ENCODE data around the gene NUMA1. TPM values are rescaled to one million over a fixed set of nuclear protein-coding genes. Genes with fewer than 3 reads are reported as not detected.
A peak's percentile ranks its signal among the peaks of the same experiment; 100 is the strongest.

NUMA1 gene
- total RNA-seq, 3 donors from 2014 or later = 173 to 301 (median 248) TPM

DNA sequence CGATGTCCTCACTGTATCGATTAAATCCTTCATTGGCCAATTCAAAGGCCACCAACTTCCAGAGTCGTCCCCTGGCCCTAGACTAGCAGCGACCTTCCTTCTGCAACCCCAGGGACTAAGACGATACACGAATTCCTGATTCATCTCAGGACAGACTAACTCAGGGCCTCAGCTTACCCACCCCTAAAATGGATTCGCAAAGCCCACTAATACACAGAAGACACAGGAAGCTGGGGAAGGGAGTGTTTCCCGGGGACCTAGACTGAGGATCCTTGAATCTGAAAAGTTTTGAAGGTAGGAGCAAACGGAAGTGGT, 22.2 kb upstream of the NUMA1 start:
- DNase-seq = no peak
- peaks cover 15% of the 10 kb centered on the region for H3K4me1 ChIP-seq (ENCODE audit: low read depth)
- TF ChIP-seq, protein P1, sequence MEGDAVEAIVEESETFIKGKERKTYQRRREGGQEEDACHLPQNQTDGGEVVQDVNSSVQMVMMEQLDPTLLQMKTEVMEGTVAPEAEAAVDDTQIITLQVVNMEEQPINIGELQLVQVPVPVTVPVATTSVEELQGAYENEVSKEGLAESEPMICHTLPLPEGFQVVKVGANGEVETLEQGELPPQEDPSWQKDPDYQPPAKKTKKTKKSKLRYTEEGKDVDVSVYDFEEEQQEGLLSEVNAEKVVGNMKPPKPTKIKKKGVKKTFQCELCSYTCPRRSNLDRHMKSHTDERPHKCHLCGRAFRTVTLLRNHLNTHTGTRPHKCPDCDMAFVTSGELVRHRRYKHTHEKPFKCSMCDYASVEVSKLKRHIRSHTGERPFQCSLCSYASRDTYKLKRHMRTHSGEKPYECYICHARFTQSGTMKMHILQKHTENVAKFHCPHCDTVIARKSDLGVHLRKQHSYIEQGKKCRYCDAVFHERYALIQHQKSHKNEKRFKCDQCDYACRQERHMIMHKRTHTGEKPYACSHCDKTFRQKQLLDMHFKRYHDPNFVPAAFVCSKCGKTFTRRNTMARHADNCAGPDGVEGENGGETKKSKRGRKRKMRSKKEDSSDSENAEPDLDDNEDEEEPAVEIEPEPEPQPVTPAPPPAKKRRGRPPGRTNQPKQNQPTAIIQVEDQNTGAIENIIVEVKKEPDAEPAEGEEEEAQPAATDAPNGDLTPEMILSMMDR (IDR thresholded peaks at IDR 0.05) = no peak

GRCh38 chr11:72102162-72102561, 21.8 kb upstream of the NUMA1 start:
- Histone ChIP-seq H3K4me3 (peak overlapping the region; percentile 88), H3K4me1 (ENCODE audit: low read depth) (peaks cover 15% of the 10 kb centered on the region), H3K9me3 (no peaks in the 10 kb centered on the region), H3K36me3 (ENCODE audit: low read depth) (no peaks in the 10 kb centered on the region)
- DNase-seq (no peak), ATAC-seq (no peak)
- intact Hi-C loops (cut with DNase I, micrococcal nuclease) = no loop called here
- TF ChIP-seq, protein P1 (IDR thresholded peaks at IDR 0.05) = no peak

More for the DNA sequence above, 22.2 kb upstream of the NUMA1 start:
- H3K4me3 ChIP-seq = peak overlapping the region; percentile 88
- no peaks in the 10 kb centered on the region for H3K9me3 ChIP-seq
- intact Hi-C loops (cut with DNase I, micrococcal nuclease) = no loop called here
- no peaks in the 10 kb centered on the region for H3K36me3 ChIP-seq (ENCODE audit: low read depth)
- ATAC-seq = no peak

GRCh38 chr11:72100462-72100861, 20.1 kb upstream of the NUMA1 start:
- DNase-seq (peak in 1 of 3 donors; percentile 47), ATAC-seq (no peak)
- no peaks in the 10 kb centered on the region for H3K9me3 ChIP-seq
- H3K4me3 ChIP-seq = no peak overlapping the region
- H3K36me3 ChIP-seq (ENCODE audit: low read depth) = no peaks in the 10 kb centered on the region
- H3K4me1 ChIP-seq (ENCODE audit: low read depth) = peaks cover 15% of the 10 kb centered on the region
- TF ChIP-seq, protein P1 (IDR thresholded peaks at IDR 0.05) = no peak
- intact Hi-C loops (cut with DNase I, micrococcal nuclease) = no loop called here

GRCh38 chr11:72100009-72100408, 19.7 kb upstream of the NUMA1 start:
- DNase-seq (no peak), ATAC-seq (no peak)
- Histone ChIP-seq H3K9me3 (no peaks in the 10 kb centered on the region), H3K4me3 (no peak overlapping the region), H3K36me3 (ENCODE audit: low read depth) (no peaks in the 10 kb centered on the region), H3K4me1 (ENCODE audit: low read depth) (peaks cover 15% of the 10 kb centered on the region)
- intact Hi-C loops (cut with DNase I, micrococcal nuclease) = no loop called here
- TF ChIP-seq, protein P1 (IDR thresholded peaks at IDR 0.05) = no peak

DNA sequence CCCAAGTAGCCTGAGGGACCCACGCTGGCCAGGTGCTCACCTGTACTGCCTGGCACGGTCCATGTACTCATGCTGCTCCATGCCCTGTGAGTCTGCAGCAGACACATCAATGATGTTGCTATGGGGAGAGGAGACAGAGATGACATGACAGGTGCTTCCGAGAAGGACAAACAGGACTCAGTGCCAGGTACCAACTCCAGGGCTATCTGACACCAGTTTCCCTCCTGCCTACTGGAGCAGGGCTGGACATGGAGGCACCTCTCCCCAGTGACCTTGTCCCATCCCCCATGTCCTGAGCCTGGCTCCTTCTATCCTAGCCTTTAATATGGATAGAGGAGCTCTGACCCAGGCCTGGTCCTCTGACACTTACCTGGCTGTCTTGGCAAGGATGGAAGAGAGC, 18.4 kb upstream of the NUMA1 start:
- DNase-seq = no peak
- intact Hi-C loops (cut with DNase I, micrococcal nuclease) = no loop called here
- ATAC-seq = no peak
- Histone ChIP-seq H3K4me1 (ENCODE audit: low read depth) (peaks cover 13% of the 10 kb centered on the region), H3K36me3 (ENCODE audit: low read depth) (no peaks in the 10 kb centered on the region), H3K9me3 (no peaks in the 10 kb centered on the region), H3K4me3 (no peak overlapping the region)
- TF ChIP-seq, protein P1 (IDR thresholded peaks at IDR 0.05) = no peak

GRCh38 chr11:72091292-72091691, 10.9 kb upstream of the NUMA1 start:
- peak; percentile 98 for ATAC-seq

More at GRCh38 chr11:72091292-72091691, 10.9 kb upstream of the NUMA1 start:
- Histone ChIP-seq H3K4me3 (no peak overlapping the region), H3K9me3 (no peaks in the 10 kb centered on the region), H3K36me3 (ENCODE audit: low read depth) (no peaks in the 10 kb centered on the region), H3K4me1 (ENCODE audit: low read depth) (no peaks in the 10 kb centered on the region)
- TF ChIP-seq, protein P1 (IDR thresholded peaks at IDR 0.05) = peak; percentile 60
- DNase-seq = peak; percentile 55 to 90 (median 84)
- intact Hi-C loops (cut with DNase I, micrococcal nuclease) = loop anchor here (2.0 to 5.0 kb wide), 2 partner anchors 66 to 69 kb away; no protein-coding TSS in a partner anchor

All from mucosa of descending colon (tissue), 3 donors.